IMR-90 (cell line): ENCODE data around the gene TAF9. TPM values are rescaled to one million over a fixed set of nuclear protein-coding genes. Genes with fewer than 3 reads are reported as not detected.

Experiments
- ATAC-seq: fragments of 200-7000 bp; cut with Tn5 transposase; 2 replicates; pipeline ENCODE4 v1.9.1; 2020; ENCODE audit warnings: low read depth, mild to moderate bottlenecking, moderate library complexity
- BruUV-seq: library from RNA; stranded (reverse); fragments of 400-500 nt; replicated peaks from 2 replicates; lab custom pipeline; 2021; lab: Mats Ljungman, UMichigan
- CTCF ChIA-PET: fragments of 300-600 bp; formaldehyde crosslinking; extraction: SDS; loops from one replicate; lab custom pipeline; 2021; ENCODE audit warnings: antibody characterized with exemption; lab: Yijun Ruan, JAX
- POLR2A ChIA-PET: fragments of 300-600 bp; sonication (Branson Sonifier 250); formaldehyde crosslinking; loops from one replicate; lab custom pipeline; 2022; ENCODE audit warnings: antibody characterized with exemption; ENCODE audit not compliant: unreplicated experiment; lab: Charles Lee
- DNase-seq: peaks from one replicate; pipeline ENCODE4 v3.0.0; 2013
- H2AFZ ChIP-seq: replicated peaks from 2 replicates; pipeline ENCODE3; 2013; ENCODE audit warnings: low read length, mild to moderate bottlenecking; ENCODE audit not compliant: poor library complexity
- H2AK5ac ChIP-seq: 2 replicates; pipeline ENCODE4 v1.6.1; 2013; ENCODE audit warnings: low read depth, low read length, inconsistent platforms
- H2AK9ac ChIP-seq: replicated peaks from 2 replicates; pipeline ENCODE3; 2013; ENCODE audit warnings: mild to moderate bottlenecking, low read depth, low read length, moderate library complexity; ENCODE audit not compliant: poor library complexity
- H2BK120ac ChIP-seq: 2 replicates; pipeline ENCODE4 v1.6.1; 2013; ENCODE audit warnings: low read depth, low read length, inconsistent platforms
- H2BK15ac ChIP-seq: 3 replicates; pipeline ENCODE4 v1.6.1; 2013; ENCODE audit warnings: low read depth, low read length, inconsistent platforms
- H2BK20ac ChIP-seq: 2 replicates; pipeline ENCODE4 v1.6.1; 2013; ENCODE audit warnings: low read depth, mild to moderate bottlenecking, inconsistent platforms, low read length, moderate library complexity
- H2BK5ac ChIP-seq: 2 replicates; pipeline ENCODE4 v1.6.1; 2013; ENCODE audit warnings: mild to moderate bottlenecking, low read depth, low read length, inconsistent platforms; ENCODE audit not compliant: poor library complexity, severe bottlenecking
- H3K14ac ChIP-seq: replicated peaks from 2 replicates; pipeline ENCODE4 v1.6.1; 2013; ENCODE audit warnings: low read depth, low read length, inconsistent platforms
- H3K18ac ChIP-seq: 2 replicates; pipeline ENCODE4 v1.6.1; 2013; ENCODE audit warnings: low read depth, low read length, control low read depth
- H3K23ac ChIP-seq: 2 replicates; pipeline ENCODE4 v1.6.1; 2013; ENCODE audit warnings: low read depth, low read length, inconsistent platforms
- H3K27ac ChIP-seq: 2 replicates; pipeline ENCODE4 v1.5.1; 2013; ENCODE audit warnings: mild to moderate bottlenecking, control low read depth, low read length; ENCODE audit not compliant: insufficient read depth
- H3K27me3 ChIP-seq: 2 replicates; pipeline ENCODE4 v1.6.1; 2013; ENCODE audit warnings: low read length; ENCODE audit not compliant: control insufficient read depth, insufficient read depth
- H3K36me3 ChIP-seq: 2 replicates; pipeline ENCODE4 v1.6.1; 2013; ENCODE audit warnings: low read length, mixed read lengths; ENCODE audit not compliant: control insufficient read depth, insufficient read depth
- H3K4ac ChIP-seq: 2 replicates; pipeline ENCODE4 v1.6.1; 2013; ENCODE audit warnings: low read depth, low read length, inconsistent platforms
- H3K4me1 ChIP-seq: 2 replicates; pipeline ENCODE4 v1.6.1; 2013; ENCODE audit warnings: low read length, mixed read lengths; ENCODE audit not compliant: control insufficient read depth, insufficient read depth
- H3K4me2 ChIP-seq: 2 replicates; pipeline ENCODE4 v1.6.1; 2013; ENCODE audit warnings: low read depth, mild to moderate bottlenecking, control low read depth, low read length, moderate library complexity
- H3K4me3 ChIP-seq: 2 replicates; pipeline ENCODE4 v1.5.1; 2013; ENCODE audit warnings: low read depth, mild to moderate bottlenecking, control low read depth, low read length, moderate library complexity; ENCODE audit not compliant: insufficient read depth
- H3K56ac ChIP-seq: 2 replicates; pipeline ENCODE4 v1.6.1; 2013; ENCODE audit warnings: low read length, inconsistent platforms; ENCODE audit not compliant: insufficient read depth; ENCODE audit errors: extremely low read depth
- H3K79me1 ChIP-seq, 2 experiments: 2 replicates each; pipeline ENCODE4 v1.6.1; 2013; ENCODE audit warnings: low read length in 2 of 2, inconsistent platforms in 1 of 2, low read depth in 1 of 2
- H3K9ac ChIP-seq: 2 replicates; pipeline ENCODE4 v1.6.1; 2013; ENCODE audit warnings: low read depth, low read length, control low read depth
- H3K9me1 ChIP-seq: 2 replicates; pipeline ENCODE4 v1.6.1; 2013; ENCODE audit warnings: low read length, inconsistent platforms; ENCODE audit not compliant: insufficient read depth
- H3K9me3 ChIP-seq: 2 replicates; pipeline ENCODE4 v1.6.1; 2013; ENCODE audit warnings: low read length; ENCODE audit not compliant: control insufficient read depth, insufficient read depth
- H4K20me1 ChIP-seq: 2 replicates; pipeline ENCODE4 v1.6.1; 2013; ENCODE audit warnings: low read length, inconsistent platforms; ENCODE audit not compliant: insufficient read depth
- H4K5ac ChIP-seq: 2 replicates; pipeline ENCODE4 v1.6.1; 2013; ENCODE audit warnings: mild to moderate bottlenecking, low read depth, low read length, control low read depth
- H4K8ac ChIP-seq, 2 experiments: 2 replicates each; pipeline ENCODE4 v1.6.1; 2013; ENCODE audit warnings: low read depth in 2 of 2, low read length in 2 of 2, control low read depth in 1 of 2, inconsistent platforms in 1 of 2
- H4K91ac ChIP-seq: 2 replicates; pipeline ENCODE4 v1.6.1; 2013; ENCODE audit warnings: low read depth, low read length, inconsistent platforms; ENCODE audit not compliant: insufficient read depth
- BHLHE40 ChIP-seq: fragments of 150-350 bp; IDR thresholded peaks from 2 replicates; pipeline ENCODE4 v1.6.1; 2016; ENCODE audit warnings: mild to moderate bottlenecking, low read depth, low read length
- CHD1 ChIP-seq: IDR thresholded peaks from 2 replicates; pipeline ENCODE4 v1.6.1; 2012; ENCODE audit warnings: low read depth, low read length, improper control_type of control experiment
- ELK1 ChIP-seq: fragments of 150-350 bp; IDR thresholded peaks from 2 replicates; pipeline ENCODE4 v1.6.1; 2016; ENCODE audit warnings: low read depth, mild to moderate bottlenecking, low read length, moderate library complexity, borderline replicate concordance
- FOS ChIP-seq: fragments of 150-350 bp; IDR thresholded peaks from 2 replicates; pipeline ENCODE4 v1.6.1; 2016; ENCODE audit warnings: low read depth, low read length
- MAFK ChIP-seq: IDR thresholded peaks from 2 replicates; pipeline ENCODE4 v1.6.1; 2012; ENCODE audit warnings: low read depth, low read length, improper control_type of control experiment
- MAZ ChIP-seq: IDR thresholded peaks from 2 replicates; pipeline ENCODE4 v1.6.1; 2012; ENCODE audit warnings: low read depth, mild to moderate bottlenecking, low read length, improper control_type of control experiment, moderate library complexity, borderline replicate concordance
- MXI1 ChIP-seq: IDR thresholded peaks from 2 replicates; pipeline ENCODE4 v1.6.1; 2012; ENCODE audit warnings: low read depth, mild to moderate bottlenecking, low read length, moderate library complexity, borderline replicate concordance
- NFE2L2 ChIP-seq: fragments of 150-350 bp; IDR thresholded peaks from 2 replicates; pipeline ENCODE4 v1.6.1; 2016; ENCODE audit warnings: low read depth, mild to moderate bottlenecking, low read length
- POLR2A ChIP-seq: IDR thresholded peaks from 2 replicates; pipeline ENCODE4 v1.6.1; 2012; ENCODE audit warnings: mild to moderate bottlenecking, low read depth, low read length
- RAD21 ChIP-seq: IDR thresholded peaks from 2 replicates; pipeline ENCODE4 v1.6.1; 2012; ENCODE audit warnings: low read length, improper control_type of control experiment
- RCOR1 ChIP-seq: IDR thresholded peaks from 2 replicates; pipeline ENCODE4 v1.6.1; 2012; ENCODE audit warnings: mild to moderate bottlenecking, low read length, improper control_type of control experiment; ENCODE audit not compliant: insufficient replicate concordance
- RFX5 ChIP-seq: IDR thresholded peaks from 2 replicates; pipeline ENCODE4 v1.8.0; 2012; ENCODE audit warnings: low read depth, mild to moderate bottlenecking, low read length, moderate library complexity
- SMC3 ChIP-seq: fragments of 150-350 bp; IDR thresholded peaks from 2 replicates; pipeline ENCODE4 v1.6.1; 2016; ENCODE audit warnings: low read depth, mild to moderate bottlenecking, antibody characterized with exemption, low read length, moderate library complexity
- USF2 ChIP-seq: fragments of 150-350 bp; IDR thresholded peaks from 2 replicates; pipeline ENCODE4 v1.6.1; 2017; ENCODE audit warnings: mild to moderate bottlenecking, antibody characterized with exemption, low read length, low read depth
- WGBS, 2 experiments: methylation state at CpG; one replicate each; pipeline versions ENCODE4 v1.1.5 to v1.1.7; 2013; ENCODE audit warnings: missing lambda C conversion rate in 2 of 2; ENCODE audit not compliant: insufficient read length in 1 of 2; ENCODE audit errors: extremely low coverage in 2 of 2; 5-methylcytosine and 5-hydroxymethylcytosine counted together
- dilution Hi-C: fragments of 300-500 bp; cut with HindIII; formaldehyde crosslinking; loops from one replicate; pipeline ENCODE4 v1.14.3; 2018; ENCODE audit warnings: low sequenced_read_pairs; ENCODE audit not compliant: unreplicated experiment
- in situ Hi-C: fragments of 300-500 bp; cut with MboI; formaldehyde crosslinking; loops from 3 replicates; pipeline ENCODE4 v1.14.3; 2019; ENCODE audit warnings: low sequenced_read_pairs, inconsistent platforms, mixed read lengths
- intact Hi-C: fragments of 100-400 bp; cut with micrococcal nuclease; formaldehyde crosslinking; loops from 2 replicates; pipeline ENCODE4 v1.10.0; 2022
- polyA plus RNA-seq, 3 experiments: library from polyadenylated mRNA; depleted of rRNA; stranded (reverse); fragments of >200 nt; gene quantifications; 2 replicates each; pipeline ENCODE4 v1.2.3, GENCODE V29; 2012; ENCODE audit warnings: low replicate concordance in 1 of 3
- total RNA-seq: library from RNA; depleted of rRNA; stranded (reverse); fragments of >200 nt; gene quantifications from 2 replicates; pipeline ENCODE4 v1.2.3, GENCODE V29; 2012
- TF ChIP-seq, protein P1 (sequence below): conservative IDR thresholded peaks from 2 replicates; pipeline ENCODE4 v1.5.1; 2012; ENCODE audit warnings: mild to moderate bottlenecking, low read depth, low read length, improper control_type of control experiment

The TAF9 gene
- total and polyA plus RNA-seq, 2 of the 4 experiments (the other 2 are of a cell fraction), result 107 to 127 TPM

DNA sequence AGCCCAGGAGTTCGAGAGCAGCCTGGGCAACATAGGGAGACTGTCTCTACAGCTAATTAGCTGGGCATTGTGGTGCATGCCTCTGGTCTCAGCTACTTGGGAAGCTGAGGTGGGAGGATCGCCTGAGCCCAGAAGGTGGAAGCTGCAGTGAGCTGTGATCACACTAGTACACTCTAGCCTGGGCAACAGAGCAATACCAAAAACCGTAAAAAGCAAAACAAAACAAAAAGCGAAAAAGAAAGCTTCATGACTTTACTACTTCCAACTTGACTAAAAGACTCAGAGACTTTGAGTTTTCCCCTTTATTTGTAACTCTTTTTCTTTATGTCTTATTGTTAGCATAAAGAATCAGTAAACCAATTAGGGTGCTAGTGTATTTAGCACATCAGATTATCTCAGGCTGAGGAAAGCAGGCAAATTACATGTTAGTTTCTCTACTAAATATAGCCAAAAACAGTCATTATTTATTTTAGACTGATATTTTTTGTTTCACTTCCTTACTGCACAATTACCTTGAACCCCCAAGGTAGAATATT lies 5.7 kb upstream of the TAF9 start:
- H3K27me3 ChIP-seq, result no peaks in the 10 kb centered on the region
- POLR2A ChIA-PET, result no interaction called here
- no TSS peak for BruUV-seq
- no peak overlapping the region for H2AFZ ChIP-seq
- intact Hi-C loops (loop anchor here (5.0 kb wide), 2 partner anchors 32 to 47 kb away; no protein-coding TSS in a partner anchor), dilution Hi-C loops (no loop called here), in situ Hi-C loops (no loop called here)
- CTCF ChIA-PET, result no interaction called here
- no peak overlapping the region for H4K91ac ChIP-seq
- H4K8ac ChIP-seq, result no peak overlapping the region
- peaks cover 14% of the 10 kb centered on the region for H3K36me3 ChIP-seq
- no peak overlapping the region for H3K4ac ChIP-seq
- no peak overlapping the region for H3K4me3 ChIP-seq
- no peak overlapping the region for H2BK5ac ChIP-seq
- DNase-seq (no peak), ATAC-seq (no peak)
- no peak overlapping the region for H3K9ac ChIP-seq
- no peak overlapping the region for H2AK9ac ChIP-seq
- no peak overlapping the region for H3K27ac ChIP-seq
- no peaks in the 10 kb centered on the region for H3K9me1 ChIP-seq
- no peak overlapping the region for H2BK20ac ChIP-seq
- H3K4me1 ChIP-seq, result no peaks in the 10 kb centered on the region
- no peak overlapping the region for H2AK5ac ChIP-seq
- peaks cover 5 to 19% of the 10 kb centered on the region in 2 experiments for H3K79me1 ChIP-seq
- H3K9me3 ChIP-seq, result no peaks in the 10 kb centered on the region
- no peak overlapping the region for H3K23ac ChIP-seq
- no peak for TF ChIP-seq NFE2L2
- TF ChIP-seq FOS, result no peak
- TF ChIP-seq MAZ, result no peak
- no peak for TF ChIP-seq RFX5
- TF ChIP-seq MAFK, result no peak
- TF ChIP-seq RAD21, result no peak
- TF ChIP-seq BHLHE40, result no peak
- TF ChIP-seq ELK1, result no peak
- no peak for TF ChIP-seq CHD1
- TF ChIP-seq, protein P1, sequence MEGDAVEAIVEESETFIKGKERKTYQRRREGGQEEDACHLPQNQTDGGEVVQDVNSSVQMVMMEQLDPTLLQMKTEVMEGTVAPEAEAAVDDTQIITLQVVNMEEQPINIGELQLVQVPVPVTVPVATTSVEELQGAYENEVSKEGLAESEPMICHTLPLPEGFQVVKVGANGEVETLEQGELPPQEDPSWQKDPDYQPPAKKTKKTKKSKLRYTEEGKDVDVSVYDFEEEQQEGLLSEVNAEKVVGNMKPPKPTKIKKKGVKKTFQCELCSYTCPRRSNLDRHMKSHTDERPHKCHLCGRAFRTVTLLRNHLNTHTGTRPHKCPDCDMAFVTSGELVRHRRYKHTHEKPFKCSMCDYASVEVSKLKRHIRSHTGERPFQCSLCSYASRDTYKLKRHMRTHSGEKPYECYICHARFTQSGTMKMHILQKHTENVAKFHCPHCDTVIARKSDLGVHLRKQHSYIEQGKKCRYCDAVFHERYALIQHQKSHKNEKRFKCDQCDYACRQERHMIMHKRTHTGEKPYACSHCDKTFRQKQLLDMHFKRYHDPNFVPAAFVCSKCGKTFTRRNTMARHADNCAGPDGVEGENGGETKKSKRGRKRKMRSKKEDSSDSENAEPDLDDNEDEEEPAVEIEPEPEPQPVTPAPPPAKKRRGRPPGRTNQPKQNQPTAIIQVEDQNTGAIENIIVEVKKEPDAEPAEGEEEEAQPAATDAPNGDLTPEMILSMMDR, result no peak
- no peak for TF ChIP-seq SMC3
- TF ChIP-seq USF2, result no peak
- TF ChIP-seq MXI1, result no peak
- TF ChIP-seq POLR2A, result no peak
- TF ChIP-seq RCOR1, result no peak
- no peak overlapping the region for H2BK15ac ChIP-seq
- H4K20me1 ChIP-seq, result no peaks in the 10 kb centered on the region
- no peak overlapping the region for H3K14ac ChIP-seq
- H3K18ac ChIP-seq, result no peak overlapping the region
- no CpG with 5 or more reads among the region's 4 CpGs for WGBS, 2 experiments
- H3K56ac ChIP-seq, result no peak overlapping the region
- no peak overlapping the region for H4K5ac ChIP-seq
- no peak overlapping the region for H3K4me2 ChIP-seq
- no peak overlapping the region for H2BK120ac ChIP-seq
